Keratinocyte (primary cell): Measurements from ENCODE around the gene OR6J1. TPM values are rescaled to one million over a fixed set of nuclear protein-coding genes. Genes with fewer than 3 reads are reported as not detected.

Experiments used
- DNase-seq: peaks from one replicate; pipeline ENCODE4 v3.0.0-alpha.2; 2011; ENCODE audit warnings: low read depth, missing footprints, low spot score
- FAIRE-seq: peaks from 2 replicates; lab custom pipeline; 2011; peaks lifted over from hg19 to GRCh38; lab: Jason Lieb, UNC
- H2AFZ ChIP-seq: 2 replicates; pipeline ENCODE4 v1.6.0; 2012; ENCODE audit warnings: low read length, control low read depth, inconsistent platforms; ENCODE audit not compliant: control insufficient read depth
- H3K27ac ChIP-seq: 2 replicates; pipeline ENCODE4 v1.5.1; 2011; ENCODE audit warnings: low read length; ENCODE audit not compliant: control insufficient read depth, insufficient read depth
- H3K27me3 ChIP-seq: 3 replicates; pipeline ENCODE4 v1.6.0; 2011; ENCODE audit warnings: low read length; ENCODE audit not compliant: control insufficient read depth, insufficient read depth; ENCODE audit errors: extremely low read depth
- H3K36me3 ChIP-seq, 2 experiments: 2 replicates in 1 of 2; 3 replicates in 1 of 2; pipeline ENCODE4 v1.5.1; 2011; ENCODE audit warnings: low read length in 2 of 2, mild to moderate bottlenecking in 1 of 2; ENCODE audit not compliant: control insufficient read depth in 2 of 2, insufficient read depth in 2 of 2; ENCODE audit errors: extremely low read depth in 1 of 2
- H3K4me1 ChIP-seq: 3 replicates; pipeline ENCODE4 v1.5.1; 2011; ENCODE audit warnings: low read length; ENCODE audit not compliant: control insufficient read depth, insufficient read depth; ENCODE audit errors: extremely low read depth
- H3K4me2 ChIP-seq: 3 replicates; pipeline ENCODE4 v1.6.0; 2011; ENCODE audit warnings: low read depth, low read length; ENCODE audit not compliant: control insufficient read depth, insufficient read depth; ENCODE audit errors: extremely low read depth
- H3K4me3 ChIP-seq, 3 experiments: fragments of 200-600 bp in 1 of 3; sonication (generic) in 1 of 3; 2 replicates in 2 of 3; 3 replicates in 1 of 3; pipeline ENCODE4 v1.5.1; 2011 to 2016; ENCODE audit warnings: low read length in 3 of 3, mild to moderate bottlenecking in 3 of 3, control low read depth in 2 of 3, inconsistent platforms in 1 of 3, low read depth in 1 of 3, mixed read lengths in 1 of 3, mixed run types in 1 of 3, moderate library complexity in 1 of 3; ENCODE audit not compliant: control insufficient read depth in 2 of 3, insufficient read depth in 2 of 3; ENCODE audit errors: extremely low read depth in 1 of 3
- H3K79me2 ChIP-seq: 2 replicates; pipeline ENCODE4 v1.6.0; 2012; ENCODE audit warnings: low read length; ENCODE audit not compliant: control insufficient read depth, insufficient read depth
- H3K9ac ChIP-seq: 3 replicates; pipeline ENCODE4 v1.6.0; 2011; ENCODE audit warnings: low read length; ENCODE audit not compliant: control insufficient read depth, insufficient read depth; ENCODE audit errors: extremely low read depth
- H3K9me1 ChIP-seq: 3 replicates; pipeline ENCODE4 v1.6.0; 2011; ENCODE audit warnings: low read length; ENCODE audit not compliant: control insufficient read depth, insufficient read depth; ENCODE audit errors: extremely low read depth
- H3K9me3 ChIP-seq: 2 replicates; pipeline ENCODE4 v1.5.1; 2012; ENCODE audit warnings: low read depth, low read length; ENCODE audit not compliant: control insufficient read depth
- H4K20me1 ChIP-seq: 3 replicates; pipeline ENCODE4 v1.6.0; 2011; ENCODE audit warnings: low read length; ENCODE audit not compliant: control insufficient read depth, insufficient read depth; ENCODE audit errors: extremely low read depth
- CTCF ChIP-seq, 3 experiments: IDR thresholded peaks in 1 of 3; conservative IDR thresholded peaks in 1 of 3; optimal IDR thresholded peaks in 1 of 3; 2 replicates in 2 of 3; 3 replicates in 1 of 3; pipeline versions ENCODE3 to v1.5.1; 2011; ENCODE audit warnings: low read length in 3 of 3, mild to moderate bottlenecking in 3 of 3, moderate library complexity in 2 of 3, control low read depth in 1 of 3, inconsistent platforms in 1 of 3; ENCODE audit not compliant: insufficient read depth in 2 of 3; ENCODE audit errors: extremely low read depth in 1 of 3
- EZH2 ChIP-seq: IDR thresholded peaks from one replicate; pipeline ENCODE4 v1.6.1; 2012; ENCODE audit warnings: inconsistent platforms, mild to moderate bottlenecking, low read length, moderate library complexity
- dilution Hi-C: fragments of 300-500 bp; cut with MboI; formaldehyde crosslinking; loops from one replicate; pipeline ENCODE4 v1.7.0; 2020; ENCODE audit warnings: low sequenced_read_pairs; ENCODE audit not compliant: extremely low pct_ligation_motif_present
- polyA plus RNA-seq, 5 experiments: library from polyadenylated mRNA; depleted of rRNA in 3 of 5; stranded (reverse) in 3 of 5; stranded (forward) in 1 of 5; unstranded in 1 of 5; fragments of >200 nt; gene quantifications; 1 replicate in 1 of 5; 2 replicates in 3 of 5; 3 replicates in 1 of 5; pipeline versions ENCODE4 v1.2.1 to v1.2.3, GENCODE V29; 2011 to 2012; ENCODE audit warnings: missing spikeins in 2 of 5, low read depth in 1 of 5, low replicate concordance in 1 of 5

Gene OR6J1
- polyA plus RNA-seq, 1 donor (not counting 4 experiments of a cell fraction or from before 2014, with no cell fraction given) = not detected

- FAIRE-seq (no peak), DNase-seq (no peak)
- Histone ChIP-seq H3K4me2 (no peak overlapping the region), H3K4me3 (no peak overlapping the region), H3K36me3 (no peaks in the 10 kb centered on the region), H3K4me1 (peaks cover 6% of the 10 kb centered on the region), H3K27me3 (no peaks in the 10 kb centered on the region), H2AFZ (no peak overlapping the region), H3K79me2 (peaks cover 4% of the 10 kb centered on the region), H3K9ac (no peak overlapping the region), H4K20me1 (no peaks in the 10 kb centered on the region), H3K27ac (no peak overlapping the region), H3K9me3 (no peaks in the 10 kb centered on the region), H3K9me1 (no peaks in the 10 kb centered on the region)
- TF ChIP-seq EZH2 (no peak), CTCF (optimal IDR thresholded peaks at IDR 0.05 in 1 of 3, IDR thresholded peaks at IDR 0.05 in 1 of 3, conservative IDR thresholded peaks at IDR 0.05 in 1 of 3; ENCODE audit: extremely low read depth in 1 of 3, insufficient read depth in 2 of 3, low read length in 3 of 3) (no peak)
- dilution Hi-C loops = no loop called here
These were observed 50.6 kb downstream of the OR6J1 start for GRCh38 chr14:22593601-22594000.

- FAIRE-seq (no peak), DNase-seq (no peak)
- no peak overlapping the region for H3K4me2 ChIP-seq
- no peak overlapping the region for H3K9ac ChIP-seq
- dilution Hi-C loops = no loop called here
- TF ChIP-seq CTCF (optimal IDR thresholded peaks at IDR 0.05 in 1 of 3, IDR thresholded peaks at IDR 0.05 in 1 of 3, conservative IDR thresholded peaks at IDR 0.05 in 1 of 3; ENCODE audit: extremely low read depth in 1 of 3, insufficient read depth in 2 of 3, low read length in 3 of 3) (no peak), EZH2 (no peak)
- no peak overlapping the region for H3K4me3 ChIP-seq
- H4K20me1 ChIP-seq = no peaks in the 10 kb centered on the region
- H3K27ac ChIP-seq = no peak overlapping the region
- no peaks in the 10 kb centered on the region for H3K27me3 ChIP-seq
- H2AFZ ChIP-seq = no peak overlapping the region
- peaks cover 8% of the 10 kb centered on the region for H3K79me2 ChIP-seq
- H3K9me1 ChIP-seq = no peaks in the 10 kb centered on the region
- H3K4me1 ChIP-seq = peaks cover 5% of the 10 kb centered on the region
- H3K9me3 ChIP-seq = no peaks in the 10 kb centered on the region
- H3K36me3 ChIP-seq = no peaks in the 10 kb centered on the region
These were observed 51.0 kb downstream of the OR6J1 start for GRCh38 chr14:22593189-22593588.
